ENCODE measurements around the gene TBC1D4. TPM values are rescaled to one million over a fixed set of nuclear protein-coding genes. Genes with fewer than 3 reads are reported as not detected.

TBC1D4 gene
- total RNA-seq, 1 donor from 2014 or later = 5.3 TPM

DNA sequence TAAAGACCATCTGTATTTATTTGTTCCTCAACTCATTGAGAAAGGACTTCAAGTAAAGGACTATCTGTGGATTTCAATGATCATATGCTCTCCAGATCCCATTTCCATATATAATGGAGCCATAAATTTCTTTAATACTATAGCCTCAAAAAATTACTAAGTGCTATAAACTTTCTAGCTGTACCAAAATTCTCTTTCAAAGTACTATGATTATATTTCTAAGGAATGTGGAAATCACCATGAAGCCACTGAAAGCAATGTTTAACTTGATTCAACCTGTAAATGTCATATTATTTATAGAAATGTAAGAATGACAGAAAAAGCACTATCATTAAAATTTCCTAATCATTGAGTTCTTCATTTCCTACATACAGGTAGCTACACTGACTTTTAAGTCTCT, 20.7 kb downstream of the TBC1D4 start:
- Mint-ChIP-seq H3K27me3 (ENCODE audit: unreplicated experiment) (no peaks in the 10 kb centered on the region), H3K9me3 (ENCODE audit: unreplicated experiment) (peaks cover 14% of the 10 kb centered on the region), H3K4me3 (ENCODE audit: unreplicated experiment) (no peak overlapping the region), H3K27ac (ENCODE audit: unreplicated experiment) (no peak overlapping the region), H3K4me1 (ENCODE audit: unreplicated experiment) (peaks cover 14% of the 10 kb centered on the region), H3K36me3 (ENCODE audit: unreplicated experiment) (peaks cover 2% of the 10 kb centered on the region)
- TF ChIP-seq, protein P1, sequence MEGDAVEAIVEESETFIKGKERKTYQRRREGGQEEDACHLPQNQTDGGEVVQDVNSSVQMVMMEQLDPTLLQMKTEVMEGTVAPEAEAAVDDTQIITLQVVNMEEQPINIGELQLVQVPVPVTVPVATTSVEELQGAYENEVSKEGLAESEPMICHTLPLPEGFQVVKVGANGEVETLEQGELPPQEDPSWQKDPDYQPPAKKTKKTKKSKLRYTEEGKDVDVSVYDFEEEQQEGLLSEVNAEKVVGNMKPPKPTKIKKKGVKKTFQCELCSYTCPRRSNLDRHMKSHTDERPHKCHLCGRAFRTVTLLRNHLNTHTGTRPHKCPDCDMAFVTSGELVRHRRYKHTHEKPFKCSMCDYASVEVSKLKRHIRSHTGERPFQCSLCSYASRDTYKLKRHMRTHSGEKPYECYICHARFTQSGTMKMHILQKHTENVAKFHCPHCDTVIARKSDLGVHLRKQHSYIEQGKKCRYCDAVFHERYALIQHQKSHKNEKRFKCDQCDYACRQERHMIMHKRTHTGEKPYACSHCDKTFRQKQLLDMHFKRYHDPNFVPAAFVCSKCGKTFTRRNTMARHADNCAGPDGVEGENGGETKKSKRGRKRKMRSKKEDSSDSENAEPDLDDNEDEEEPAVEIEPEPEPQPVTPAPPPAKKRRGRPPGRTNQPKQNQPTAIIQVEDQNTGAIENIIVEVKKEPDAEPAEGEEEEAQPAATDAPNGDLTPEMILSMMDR (IDR thresholded peaks at IDR 0.05) = no peak
- no peak for DNase-seq (ENCODE audit: extremely low spot score, unreplicated experiment)

DNA sequence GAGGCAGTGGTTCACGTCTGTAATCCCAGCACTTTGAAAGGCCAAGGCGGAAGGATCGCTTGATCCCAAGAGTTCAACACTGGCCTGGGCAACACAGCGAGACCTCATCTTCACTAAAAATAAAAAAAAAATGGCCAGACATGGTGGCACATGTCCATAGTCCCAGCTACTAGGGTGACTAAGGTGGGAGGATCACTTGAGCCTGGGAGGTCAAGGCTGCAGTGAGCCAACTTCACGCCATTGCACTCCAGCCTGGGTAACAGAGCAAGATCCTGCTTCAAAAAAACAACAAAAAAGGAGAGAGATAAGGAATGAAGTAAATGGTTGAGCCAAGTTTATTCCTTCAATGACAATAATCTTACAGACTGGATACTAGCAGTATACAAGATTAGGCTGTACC, 21.3 kb downstream of the TBC1D4 start:
- TF ChIP-seq, protein P1 (IDR thresholded peaks at IDR 0.05) = no peak
- no peaks in the 10 kb centered on the region for H3K36me3 Mint-ChIP-seq (ENCODE audit: unreplicated experiment)
- H3K27me3 Mint-ChIP-seq (ENCODE audit: unreplicated experiment) = no peaks in the 10 kb centered on the region
- no peak overlapping the region for H3K4me3 Mint-ChIP-seq (ENCODE audit: unreplicated experiment)
- no peak overlapping the region for H3K27ac Mint-ChIP-seq (ENCODE audit: unreplicated experiment)
- no peak for DNase-seq (ENCODE audit: extremely low spot score, unreplicated experiment)
- peaks cover 10% of the 10 kb centered on the region for H3K9me3 Mint-ChIP-seq (ENCODE audit: unreplicated experiment)
- peaks cover 14% of the 10 kb centered on the region for H3K4me1 Mint-ChIP-seq (ENCODE audit: unreplicated experiment)

DNA sequence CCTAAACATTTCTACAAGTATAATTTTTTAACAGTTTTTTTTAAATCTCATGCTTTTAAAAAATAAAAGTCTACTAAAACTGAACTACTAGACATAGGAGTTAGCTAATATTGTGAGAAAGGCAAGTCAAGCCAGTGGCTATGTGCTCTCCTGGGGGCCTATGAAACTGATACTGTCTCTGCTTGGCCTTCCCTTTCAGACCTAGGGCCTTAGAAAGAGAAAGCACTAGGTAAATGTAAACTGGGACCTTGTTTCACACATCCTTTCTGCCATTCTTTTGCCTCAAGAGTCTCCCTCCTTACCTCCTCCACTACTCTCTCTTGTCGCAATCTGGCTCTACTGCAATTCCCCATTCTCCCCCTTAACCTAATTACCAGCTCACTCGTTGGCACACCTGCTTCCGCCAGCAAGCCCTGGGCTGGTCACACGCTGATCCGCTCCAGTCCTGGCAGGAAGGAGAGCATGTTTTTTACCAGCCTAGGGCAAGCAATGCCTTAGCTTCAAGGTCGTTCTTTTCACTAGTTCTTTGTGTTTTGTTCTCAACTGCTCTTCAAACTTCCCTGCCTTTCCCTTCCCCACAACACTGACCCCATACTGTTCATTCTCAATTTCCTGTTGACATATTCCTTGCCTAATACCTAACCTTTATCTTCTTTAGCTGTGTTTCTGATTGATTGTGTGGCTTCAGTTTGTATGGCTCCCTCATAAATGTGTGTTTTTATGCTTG, 23.1 kb downstream of the TBC1D4 start:
- TF ChIP-seq, protein P1 (IDR thresholded peaks at IDR 0.05) = no peak
- Mint-ChIP-seq H3K4me3 (ENCODE audit: unreplicated experiment) (no peak overlapping the region), H3K4me1 (ENCODE audit: unreplicated experiment) (peaks cover 14% of the 10 kb centered on the region), H3K27me3 (ENCODE audit: unreplicated experiment) (no peaks in the 10 kb centered on the region), H3K27ac (ENCODE audit: unreplicated experiment) (peak overlapping the region; percentile 5), H3K9me3 (ENCODE audit: unreplicated experiment) (no peaks in the 10 kb centered on the region), H3K36me3 (ENCODE audit: unreplicated experiment) (no peaks in the 10 kb centered on the region)
- DNase-seq (ENCODE audit: extremely low spot score, unreplicated experiment) = no peak

DNA sequence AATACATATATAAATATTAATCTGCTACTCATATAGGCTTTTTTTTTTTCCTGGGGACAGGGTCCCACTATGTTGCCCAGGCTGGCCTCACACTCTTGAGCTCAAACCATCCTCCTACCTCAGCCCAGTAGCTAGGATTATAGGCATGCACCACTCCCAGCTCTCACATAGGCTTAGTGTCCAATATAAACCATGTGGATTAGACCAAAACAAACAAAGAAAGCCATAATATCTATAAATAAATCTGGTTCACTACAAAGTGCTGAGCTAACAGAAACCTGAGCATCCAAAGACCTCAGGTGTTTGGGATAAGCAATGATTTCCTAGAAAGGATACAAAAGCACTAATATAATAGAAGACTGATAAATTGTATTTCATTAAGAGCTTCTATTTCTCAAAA, 26.0 kb downstream of the TBC1D4 start:
- no peaks in the 10 kb centered on the region for H3K27me3 Mint-ChIP-seq (ENCODE audit: unreplicated experiment)
- TF ChIP-seq, protein P1 (IDR thresholded peaks at IDR 0.05) = no peak
- no peak for DNase-seq (ENCODE audit: extremely low spot score, unreplicated experiment)
- peaks cover 6% of the 10 kb centered on the region for H3K4me1 Mint-ChIP-seq (ENCODE audit: unreplicated experiment)
- no peaks in the 10 kb centered on the region for H3K9me3 Mint-ChIP-seq (ENCODE audit: unreplicated experiment)
- no peaks in the 10 kb centered on the region for H3K36me3 Mint-ChIP-seq (ENCODE audit: unreplicated experiment)
- no peak overlapping the region for H3K27ac Mint-ChIP-seq (ENCODE audit: unreplicated experiment)
- no peak overlapping the region for H3K4me3 Mint-ChIP-seq (ENCODE audit: unreplicated experiment)

DNA sequence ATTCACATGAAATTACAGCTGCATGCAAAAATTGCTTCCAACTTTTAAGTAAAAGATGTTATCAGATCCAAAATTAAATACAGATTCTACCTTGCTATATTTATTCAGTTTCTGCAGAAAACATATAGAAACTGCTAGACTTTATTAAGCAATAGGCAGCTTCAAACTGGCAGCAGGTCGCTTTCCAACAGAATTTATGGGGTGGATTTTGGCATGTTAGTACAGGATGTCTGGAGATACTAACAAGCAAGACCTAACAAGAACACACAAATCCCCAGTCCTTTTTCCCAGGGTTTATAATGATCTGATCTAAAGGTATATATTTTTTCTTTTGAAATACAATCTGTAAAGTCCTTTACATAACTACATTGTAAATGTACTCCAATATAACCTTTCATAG, 27.5 kb downstream of the TBC1D4 start:
- TF ChIP-seq, protein P1 (IDR thresholded peaks at IDR 0.05) = no peak
- no peaks in the 10 kb centered on the region for H3K9me3 Mint-ChIP-seq (ENCODE audit: unreplicated experiment)
- H3K36me3 Mint-ChIP-seq (ENCODE audit: unreplicated experiment) = no peaks in the 10 kb centered on the region
- no peak overlapping the region for H3K27ac Mint-ChIP-seq (ENCODE audit: unreplicated experiment)
- no peak overlapping the region for H3K4me3 Mint-ChIP-seq (ENCODE audit: unreplicated experiment)
- no peaks in the 10 kb centered on the region for H3K27me3 Mint-ChIP-seq (ENCODE audit: unreplicated experiment)
- peaks cover 6% of the 10 kb centered on the region for H3K4me1 Mint-ChIP-seq (ENCODE audit: unreplicated experiment)
- DNase-seq (ENCODE audit: extremely low spot score, unreplicated experiment) = no peak

All from osteocyte (in vitro differentiated cells).